Sciatic nerve (tissue), 2 donors: ENCODE data around the gene TANGO6. TPM values are rescaled to one million over a fixed set of nuclear protein-coding genes. Genes with fewer than 3 reads are reported as not detected.
A peak's percentile ranks its signal among the peaks of the same experiment; 100 is the strongest.
"Not testable (repeated sequence)": the region's sequence is repeated elsewhere in the genome, so short reads cannot be mapped to it uniquely, and the experiment has no call there.

Experiments used
- ATAC-seq: fragments of 200-7000 bp; cut with Tn5 transposase; one replicate; pipeline ENCODE4 v1.9.1; 2020; ENCODE audit warnings: mild to moderate bottlenecking, moderate library complexity
- DNase-seq: peaks from one replicate; pipeline ENCODE4 v3.0.0-alpha.2; 2020; ENCODE audit warnings: low spot score
- intact Hi-C: fragments of 100-400 bp; cut with DNase I; formaldehyde crosslinking; loops from one replicate; pipeline ENCODE4 v1.14.2; 2022
- total RNA-seq: library from RNA; stranded (reverse); fragmentation: NEBNext Ultra II Directional; extraction: Animal tissue kit (Norgen Biotek cat#: 25700); gene quantifications from one replicate; pipeline ENCODE4 v1.2.1, GENCODE V29; 2021
- donor health status: DM: no; HTN: no; CAD: no.
- donor health status: DM: no; HTN: no; CAD: no.

TANGO6 gene
- total RNA-seq, 1 donor from 2014 or later: 31.1 TPM

DNA sequence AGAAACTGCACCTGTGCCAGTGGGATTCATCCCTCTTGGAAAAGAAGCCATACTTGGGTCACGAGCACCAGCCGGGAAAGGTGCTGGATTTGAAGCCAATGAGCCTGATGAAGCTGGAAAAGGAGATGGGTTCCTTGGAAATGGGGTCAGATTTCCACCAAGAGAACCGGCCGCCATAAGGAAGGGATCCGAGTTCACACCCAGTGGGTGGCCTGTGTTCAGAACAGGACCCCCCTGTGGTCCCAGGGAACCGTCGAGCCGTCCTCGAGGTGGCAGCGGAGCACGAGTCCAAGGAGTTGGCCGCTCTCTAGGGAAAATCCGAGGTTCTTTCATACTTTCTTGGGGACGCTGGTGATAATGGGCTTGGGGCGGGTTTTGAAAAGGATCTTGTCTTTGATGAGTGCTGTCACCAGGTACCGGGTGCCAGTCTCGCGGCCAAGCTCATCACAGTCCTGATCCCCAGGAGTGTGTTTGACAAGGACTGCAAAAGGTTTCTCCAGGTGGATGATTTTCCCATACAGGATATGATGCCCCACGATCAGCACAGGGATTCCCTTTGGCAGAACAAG lies 276.8 kb downstream of the TANGO6 start:
- ATAC-seq: no peak
- peak; percentile 47 for DNase-seq
- intact Hi-C loops: loop anchor here (10.0 kb wide), 1 partner anchor 595 kb away; no protein-coding TSS in a partner anchor

DNA sequence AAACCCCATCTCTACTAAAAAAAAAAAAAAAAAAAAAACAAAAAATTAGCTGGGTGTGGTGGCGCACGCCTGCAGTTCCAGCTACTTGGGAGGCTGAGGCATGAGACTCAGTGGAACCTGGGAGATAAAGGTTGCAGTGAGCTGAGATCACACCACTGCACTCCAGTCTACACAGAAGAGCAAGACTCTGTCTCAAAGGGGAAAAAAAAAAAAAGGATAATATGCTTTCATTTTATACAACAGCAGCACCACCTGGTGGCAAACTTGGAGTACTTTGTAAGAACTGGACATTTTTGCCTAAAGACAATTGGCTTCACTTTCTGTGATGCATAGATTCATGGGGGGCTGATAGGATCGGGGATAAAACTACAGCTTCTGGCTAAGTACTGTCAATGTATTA lies 280.6 kb downstream of the TANGO6 start:
- DNase-seq: no peak
- intact Hi-C loops: loop anchor here (10.0 kb wide), 1 partner anchor 599 kb away; no protein-coding TSS in a partner anchor
- ATAC-seq: no peak

DNA sequence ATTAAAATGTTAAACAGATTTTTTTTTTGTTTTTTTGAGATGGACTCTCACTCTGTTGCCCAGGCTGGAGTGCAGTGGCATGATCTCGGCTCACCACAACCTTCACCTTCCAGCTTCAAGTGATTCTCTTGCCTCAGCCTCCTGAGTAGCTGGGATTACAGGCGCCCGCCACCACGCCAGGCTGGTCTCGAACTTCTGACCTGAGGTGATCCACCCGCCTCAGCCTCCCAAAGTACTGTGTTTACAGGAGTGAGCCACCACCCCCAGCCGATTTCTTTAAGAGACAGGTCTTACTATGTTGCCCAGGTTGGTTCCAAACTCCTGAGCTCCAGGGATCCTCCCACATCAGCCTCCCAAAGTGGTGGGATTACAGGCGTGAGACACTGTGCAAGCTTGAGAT lies 281.1 kb downstream of the TANGO6 start:
- intact Hi-C loops: loop anchor here (10.0 kb wide), 1 partner anchor 600 kb away; no protein-coding TSS in a partner anchor
- DNase-seq: not testable (repeated sequence)

DNA sequence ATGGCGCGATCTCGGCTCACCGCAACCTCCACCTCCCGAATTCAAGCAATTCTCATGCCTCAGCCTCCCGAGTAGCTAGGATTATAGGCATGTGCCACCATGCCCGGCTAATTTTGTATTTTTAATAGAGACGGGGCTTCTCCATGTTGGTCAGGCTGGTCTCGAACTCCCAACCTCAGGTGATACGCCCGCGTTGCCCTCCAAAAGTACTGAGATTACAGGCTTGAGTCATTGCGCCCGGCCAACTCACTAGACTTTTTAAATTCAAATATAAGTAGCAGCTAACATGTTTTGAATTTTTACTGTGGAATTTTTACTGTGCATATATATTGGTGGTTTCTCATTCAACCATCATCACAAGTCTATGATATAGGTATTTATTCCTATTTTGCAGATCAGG lies 281.6 kb downstream of the TANGO6 start:
- not testable (repeated sequence) for DNase-seq, ATAC-seq

More for the DNA sequence above, 281.1 kb downstream of the TANGO6 start:
- not testable (repeated sequence) for ATAC-seq

DNA sequence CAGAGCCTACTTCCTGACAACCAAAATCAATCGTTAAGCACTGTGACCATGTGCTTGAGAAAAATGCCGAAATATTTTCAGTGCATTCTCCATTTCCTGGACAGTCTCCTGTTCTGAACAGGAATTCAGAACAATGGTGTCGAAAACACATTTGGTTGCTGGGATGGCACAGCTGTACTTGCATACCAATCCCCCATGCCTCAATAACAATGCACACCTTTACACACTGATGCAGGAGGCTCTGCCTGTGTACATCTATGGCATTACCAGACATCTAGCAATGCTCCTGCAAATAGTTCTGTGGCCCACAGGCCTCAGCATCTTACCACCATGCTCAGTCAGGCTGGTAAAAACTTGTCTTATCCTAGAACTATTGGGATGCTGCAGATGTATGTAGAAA lies 282.9 kb downstream of the TANGO6 start:
- no peak for DNase-seq
- ATAC-seq: no peak
- intact Hi-C loops: loop anchor here (10.0 kb wide), 1 partner anchor 601 kb away; no protein-coding TSS in a partner anchor

More for the DNA sequence above, 281.6 kb downstream of the TANGO6 start:
- intact Hi-C loops: loop anchor here (10.0 kb wide), 1 partner anchor 600 kb away; no protein-coding TSS in a partner anchor

DNA sequence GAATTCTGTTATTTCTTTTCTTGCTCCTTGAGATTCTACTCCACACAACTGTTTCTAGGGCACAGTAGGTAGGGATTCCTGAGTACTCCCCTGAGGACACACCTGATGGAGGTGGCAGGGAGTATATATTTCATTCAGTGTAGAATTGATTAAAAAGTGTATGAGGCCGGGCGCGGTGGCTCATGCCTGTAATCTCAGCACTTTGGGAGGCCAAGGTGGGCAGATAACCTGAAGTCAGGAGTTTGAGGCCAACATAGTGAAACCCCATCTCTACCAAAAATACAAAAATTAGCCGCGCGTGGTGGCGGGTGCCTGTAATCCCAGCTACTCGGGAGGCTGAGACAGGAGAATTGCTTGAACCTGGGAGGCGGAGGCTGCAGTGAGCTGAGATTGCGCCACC lies 283.5 kb downstream of the TANGO6 start:
- intact Hi-C loops: loop anchor here (10.0 kb wide), 1 partner anchor 602 kb away; no protein-coding TSS in a partner anchor
- ATAC-seq: not testable (repeated sequence)
- DNase-seq: peak; percentile 14

DNA sequence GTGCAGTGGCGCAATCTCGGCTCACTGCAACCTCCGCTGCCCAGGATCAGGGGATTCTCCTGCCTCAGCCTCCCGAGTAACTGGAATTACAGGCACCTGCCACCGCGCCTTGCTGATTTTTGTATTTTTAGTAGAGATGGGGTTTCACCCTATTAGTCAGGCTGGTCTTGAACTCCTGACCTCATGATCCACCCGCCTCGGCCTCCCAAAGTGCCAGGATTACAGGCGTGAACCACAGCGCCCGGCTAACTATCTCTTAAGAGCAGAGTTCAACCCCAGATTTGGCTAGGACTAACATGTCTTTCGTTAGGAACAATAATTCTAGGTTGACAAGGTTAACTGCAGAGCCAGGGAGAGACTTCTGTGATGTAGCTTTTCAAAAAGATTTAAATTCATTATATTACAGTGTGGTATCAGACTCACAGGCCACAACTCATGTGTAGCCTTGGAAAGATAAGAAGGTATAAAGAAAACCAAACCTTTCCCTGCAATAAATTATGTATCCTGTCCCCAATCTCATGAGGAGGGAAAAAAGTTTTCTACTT lies 284.7 kb downstream of the TANGO6 start:
- DNase-seq: peak; percentile 47
- no peak for ATAC-seq
- intact Hi-C loops: loop anchor here (10.0 kb wide), 1 partner anchor 603 kb away; no protein-coding TSS in a partner anchor

DNA sequence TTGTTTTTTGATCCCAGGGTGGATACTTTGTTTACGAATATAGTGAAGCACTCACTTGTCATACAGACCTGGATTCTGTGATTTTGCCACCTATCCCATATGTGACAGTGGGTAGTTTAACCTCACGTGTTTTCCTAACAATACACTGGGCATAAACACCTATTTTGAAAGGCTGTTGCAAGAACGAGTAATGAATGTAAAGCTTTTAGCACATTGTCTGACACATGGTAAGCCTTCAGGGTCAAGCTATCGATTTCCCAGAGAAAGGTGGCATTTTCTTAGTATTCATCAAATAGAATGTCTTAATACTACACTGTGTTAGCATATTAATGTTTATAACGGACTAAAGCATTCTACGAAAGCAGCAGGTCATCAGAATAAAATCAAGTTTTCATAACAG lies 287.1 kb downstream of the TANGO6 start:
- DNase-seq (no peak), ATAC-seq (no peak)
- intact Hi-C loops: no loop called here

DNA sequence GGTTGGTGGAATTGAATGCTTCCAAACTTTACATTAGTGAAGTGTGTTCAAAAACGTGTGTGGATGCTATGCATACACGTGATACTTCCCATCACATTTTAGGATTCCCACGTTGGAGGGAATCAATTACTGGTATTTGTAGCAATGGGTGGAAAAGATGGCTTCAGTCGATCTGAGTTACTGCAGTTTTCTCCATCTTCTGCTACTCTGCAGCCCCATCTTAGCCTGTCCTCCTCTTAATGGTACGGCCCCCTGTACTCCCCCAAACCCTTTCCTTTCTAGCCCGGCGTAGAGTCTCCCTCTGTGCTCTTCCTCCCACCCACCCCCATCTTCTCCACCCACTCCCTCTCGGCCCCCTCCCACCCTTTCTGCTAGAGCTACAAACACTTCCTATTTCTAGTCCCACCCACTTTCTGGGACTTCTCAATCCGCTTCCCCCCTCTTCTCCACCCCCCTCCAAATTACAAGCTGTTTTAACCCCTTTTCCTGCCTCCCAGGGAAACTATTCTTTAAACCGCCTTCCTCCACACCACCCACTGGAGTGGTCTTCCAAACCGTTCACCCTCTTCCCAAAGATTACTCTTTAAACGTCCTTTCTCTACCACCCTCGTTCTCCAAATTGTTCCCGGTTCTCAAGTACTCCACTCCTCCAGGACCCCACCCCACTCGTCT lies 288.0 kb downstream of the TANGO6 start:
- DNase-seq: no peak
- peak; percentile 10 for ATAC-seq
- intact Hi-C loops: no loop called here

DNA sequence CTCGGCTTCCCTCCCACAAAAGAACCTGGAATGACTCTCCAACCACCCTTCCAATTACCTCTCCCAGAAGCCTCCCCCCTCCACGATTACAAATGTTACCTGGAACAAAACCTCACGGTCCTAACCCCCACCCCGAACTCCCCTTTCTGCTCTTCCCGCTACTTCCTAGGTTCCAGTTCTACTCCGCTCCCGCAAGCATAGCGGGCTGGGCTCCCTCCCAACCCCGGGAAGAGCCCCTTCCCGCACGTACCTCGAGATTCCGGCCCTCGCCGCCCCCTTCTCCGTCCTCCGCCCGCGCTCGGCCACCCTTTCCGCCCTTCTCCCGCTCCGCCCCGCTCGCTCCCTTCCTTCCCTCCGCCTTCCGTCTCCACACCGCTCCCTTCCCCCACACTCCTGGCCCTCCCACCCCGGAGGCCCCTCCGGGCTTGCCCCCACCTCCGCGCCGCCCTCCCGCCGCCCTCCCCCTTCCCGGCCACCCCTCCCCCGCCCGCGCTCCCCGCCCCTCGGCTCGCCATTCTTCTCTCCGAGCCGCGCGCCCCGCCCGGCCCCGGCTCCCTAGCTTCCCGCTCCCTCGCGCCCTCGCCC lies 288.6 kb downstream of the TANGO6 start:
- intact Hi-C loops: no loop called here
- peak; percentile 82 for ATAC-seq
- DNase-seq: peak; percentile 91

DNA sequence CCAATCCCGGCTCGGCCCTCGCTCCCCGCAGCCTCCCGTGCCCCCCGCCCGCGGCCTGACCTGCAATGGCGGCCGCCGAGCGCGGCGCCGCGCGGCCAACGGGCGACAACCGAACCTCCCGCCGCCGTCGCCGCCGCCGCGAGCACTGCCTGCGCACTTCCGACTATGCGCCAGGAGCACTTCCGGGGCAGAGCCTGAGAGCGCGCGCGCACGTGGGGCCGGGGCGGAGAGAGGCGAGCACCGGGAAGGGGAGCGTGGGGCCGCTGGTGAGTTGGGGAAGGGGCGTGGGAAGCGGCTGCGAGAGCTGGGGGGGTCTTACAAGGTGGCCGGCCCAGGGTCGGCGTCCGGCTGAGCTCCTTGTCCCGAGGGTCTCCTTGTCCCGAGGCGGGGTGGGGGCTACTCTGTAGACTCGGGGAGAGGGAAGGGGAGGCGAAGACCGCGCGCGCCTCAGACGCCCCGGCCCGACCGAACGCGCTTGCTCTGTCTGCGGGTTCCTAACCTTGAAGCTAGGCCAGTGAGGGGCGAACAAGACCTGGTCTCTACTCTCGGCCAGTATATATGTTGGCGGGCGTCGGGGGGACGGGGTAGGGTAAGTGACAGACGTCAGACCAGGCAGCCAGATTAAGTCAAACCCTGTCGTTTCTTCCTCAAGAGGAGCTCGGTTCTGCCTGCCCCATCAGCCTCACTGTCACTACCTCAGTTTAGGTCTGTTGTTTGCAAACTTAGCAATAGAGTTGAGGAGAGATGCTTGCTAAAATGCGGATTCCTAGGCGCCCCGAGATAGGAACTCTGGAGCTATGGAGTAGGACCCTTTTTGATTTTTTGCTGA lies 289.3 kb downstream of the TANGO6 start, which contains the start of the genes CHTF8 and UTP4:
CHTF8 (minus strand) TSS at position 165 of the 829 bp plus-strand sequence. CDS start 11,130 bp downstream, outside the sequence.
UTP4 (plus strand) TSS at position 226 of the 829 bp plus-strand sequence. CDS start 811 bp downstream, outside the sequence.
- intact Hi-C loops: no loop called here
- ATAC-seq (peak; percentile 97), DNase-seq (peak; percentile 93)

DNA sequence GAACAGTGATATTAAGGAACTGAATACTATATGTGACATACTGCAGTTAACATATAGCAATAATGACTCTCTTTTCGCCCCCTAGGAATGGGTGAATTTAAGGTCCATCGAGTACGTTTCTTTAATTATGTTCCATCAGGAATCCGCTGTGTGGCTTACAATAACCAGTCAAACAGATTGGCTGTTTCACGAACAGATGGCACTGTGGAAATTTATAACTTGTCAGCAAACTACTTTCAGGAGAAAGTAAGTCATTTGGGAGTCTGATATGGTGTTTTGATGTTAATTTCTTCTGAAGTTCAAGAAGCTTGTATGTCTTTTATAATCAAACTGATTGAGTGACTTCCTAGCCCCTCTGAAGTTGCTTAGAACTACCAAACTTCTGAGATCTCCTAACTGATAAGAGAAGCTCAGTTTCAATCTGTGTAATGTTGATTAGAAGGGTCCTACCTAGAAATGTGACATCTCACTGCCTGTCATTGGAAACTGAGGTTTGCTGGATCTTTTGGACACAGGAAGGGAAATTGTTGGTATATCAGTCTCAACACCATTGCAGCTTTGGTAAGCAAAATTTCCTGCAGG lies 290.1 kb downstream of the TANGO6 start:
- no peak for ATAC-seq
- DNase-seq: no peak
- intact Hi-C loops: no loop called here

Other genes with a start within 250 kb of the TANGO6 start
- 10.2 TPM for gene CDH3, start 198.2 kb upstream of the TANGO6 start, total RNA-seq
- gene CDH1, start 106.2 kb upstream of the TANGO6 start, total RNA-seq: 55.7 TPM